Osteoblast (primary cell): ENCODE measurements around the gene MCM9. TPM values are rescaled to one million over a fixed set of nuclear protein-coding genes. Genes with fewer than 3 reads are reported as not detected.

ENCODE experiments used
- DNase-seq: peaks from one replicate; pipeline ENCODE4 v3.0.0; 2011; ENCODE audit warnings: low spot score, mixed read lengths; ENCODE audit not compliant: insufficient read length; ENCODE audit errors: missing footprints
- H2AFZ ChIP-seq: 2 replicates; pipeline ENCODE4 v1.6.0; 2011; ENCODE audit warnings: mild to moderate bottlenecking, low read length
- H3K27ac ChIP-seq: 2 replicates; pipeline ENCODE4 v1.5.1; 2011; ENCODE audit warnings: mild to moderate bottlenecking, low read depth, low read length, moderate library complexity
- H3K27me3 ChIP-seq: 2 replicates; pipeline ENCODE4 v1.6.0; 2012; ENCODE audit warnings: mild to moderate bottlenecking, control low read depth, inconsistent platforms, low read length, moderate library complexity; ENCODE audit not compliant: insufficient read depth
- H3K36me3 ChIP-seq: 2 replicates; pipeline ENCODE4 v1.5.1; 2011; ENCODE audit warnings: mild to moderate bottlenecking, low read length, control low read depth, moderate library complexity; ENCODE audit not compliant: insufficient read depth
- H3K4me1 ChIP-seq: 2 replicates; pipeline ENCODE4 v1.5.1; 2011; ENCODE audit warnings: mild to moderate bottlenecking, low read length, control low read depth, moderate library complexity; ENCODE audit not compliant: insufficient read depth
- H3K4me2 ChIP-seq: 2 replicates; pipeline ENCODE4 v1.6.0; 2011; ENCODE audit warnings: mild to moderate bottlenecking, low read length; ENCODE audit not compliant: insufficient read depth
- H3K4me3 ChIP-seq: fragments of 200-600 bp; sonication (generic); 3 replicates; pipeline ENCODE4 v1.5.1; 2012; ENCODE audit warnings: mild to moderate bottlenecking, low read length, inconsistent platforms; ENCODE audit not compliant: insufficient read depth
- H3K79me2 ChIP-seq: 2 replicates; pipeline ENCODE4 v1.6.0; 2012; ENCODE audit warnings: mild to moderate bottlenecking, low read length, control low read depth, inconsistent platforms; ENCODE audit not compliant: insufficient read depth
- H3K9me3 ChIP-seq: 2 replicates; pipeline ENCODE4 v1.5.1; 2011; ENCODE audit warnings: low read depth, low read length, control low read depth
- H4K20me1 ChIP-seq: 2 replicates; pipeline ENCODE4 v1.6.0; 2012; ENCODE audit warnings: mild to moderate bottlenecking, low read length, control low read depth; ENCODE audit not compliant: insufficient read depth
- total RNA-seq: library from RNA; depleted of rRNA; stranded (reverse); fragments of >200 nt; gene quantifications from 2 replicates; pipeline ENCODE4 v1.2.3, GENCODE V29; 2012
- TF ChIP-seq, protein P1 (sequence below): IDR thresholded peaks from 2 replicates; pipeline ENCODE4 v1.5.1; 2011; ENCODE audit warnings: mild to moderate bottlenecking, low read depth, low read length, moderate library complexity; ENCODE audit errors: extremely low read depth

The MCM9 gene
- total RNA-seq, 1 donor = 15.2 TPM

GRCh38 chr6:118968416-118968815 lies 33.5 kb upstream of the MCM9 start:
- Histone ChIP-seq H3K79me2 (no peaks in the 10 kb centered on the region), H3K27me3 (no peaks in the 10 kb centered on the region), H3K4me1 (no peaks in the 10 kb centered on the region), H3K4me3 (no peak overlapping the region), H3K4me2 (no peak overlapping the region), H4K20me1 (no peaks in the 10 kb centered on the region), H3K36me3 (no peaks in the 10 kb centered on the region), H3K27ac (no peak overlapping the region), H3K9me3 (no peaks in the 10 kb centered on the region), H2AFZ (no peak overlapping the region)
- no peak for DNase-seq
- TF ChIP-seq, protein P1, sequence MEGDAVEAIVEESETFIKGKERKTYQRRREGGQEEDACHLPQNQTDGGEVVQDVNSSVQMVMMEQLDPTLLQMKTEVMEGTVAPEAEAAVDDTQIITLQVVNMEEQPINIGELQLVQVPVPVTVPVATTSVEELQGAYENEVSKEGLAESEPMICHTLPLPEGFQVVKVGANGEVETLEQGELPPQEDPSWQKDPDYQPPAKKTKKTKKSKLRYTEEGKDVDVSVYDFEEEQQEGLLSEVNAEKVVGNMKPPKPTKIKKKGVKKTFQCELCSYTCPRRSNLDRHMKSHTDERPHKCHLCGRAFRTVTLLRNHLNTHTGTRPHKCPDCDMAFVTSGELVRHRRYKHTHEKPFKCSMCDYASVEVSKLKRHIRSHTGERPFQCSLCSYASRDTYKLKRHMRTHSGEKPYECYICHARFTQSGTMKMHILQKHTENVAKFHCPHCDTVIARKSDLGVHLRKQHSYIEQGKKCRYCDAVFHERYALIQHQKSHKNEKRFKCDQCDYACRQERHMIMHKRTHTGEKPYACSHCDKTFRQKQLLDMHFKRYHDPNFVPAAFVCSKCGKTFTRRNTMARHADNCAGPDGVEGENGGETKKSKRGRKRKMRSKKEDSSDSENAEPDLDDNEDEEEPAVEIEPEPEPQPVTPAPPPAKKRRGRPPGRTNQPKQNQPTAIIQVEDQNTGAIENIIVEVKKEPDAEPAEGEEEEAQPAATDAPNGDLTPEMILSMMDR = peak; percentile 28

DNA sequence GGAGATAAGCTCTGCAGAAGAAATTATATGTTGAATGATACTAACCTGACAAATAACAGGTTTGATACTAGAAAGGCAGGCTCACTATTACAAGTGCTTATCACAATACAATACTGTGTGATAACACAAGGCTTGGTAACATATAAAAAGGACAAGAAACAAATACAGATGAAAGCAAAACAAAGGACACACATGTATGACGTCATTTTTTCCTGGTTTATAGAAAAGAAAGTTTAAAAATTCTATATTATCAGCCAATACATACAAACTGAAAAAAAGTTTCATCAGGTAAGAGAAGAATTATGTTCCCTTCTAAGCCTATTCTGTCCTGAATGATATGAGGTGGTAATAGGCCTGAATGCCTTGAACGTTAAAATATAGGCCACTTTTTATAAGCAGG lies 32.3 kb upstream of the MCM9 start:
- no peak overlapping the region for H3K27ac ChIP-seq
- no peaks in the 10 kb centered on the region for H4K20me1 ChIP-seq
- H3K4me2 ChIP-seq = no peak overlapping the region
- H3K4me3 ChIP-seq = no peak overlapping the region
- no peaks in the 10 kb centered on the region for H3K9me3 ChIP-seq
- TF ChIP-seq, protein P1 = no peak
- no peaks in the 10 kb centered on the region for H3K36me3 ChIP-seq
- no peaks in the 10 kb centered on the region for H3K4me1 ChIP-seq
- H3K27me3 ChIP-seq = no peaks in the 10 kb centered on the region
- no peak for DNase-seq
- H2AFZ ChIP-seq = no peak overlapping the region
- H3K79me2 ChIP-seq = no peaks in the 10 kb centered on the region

DNA sequence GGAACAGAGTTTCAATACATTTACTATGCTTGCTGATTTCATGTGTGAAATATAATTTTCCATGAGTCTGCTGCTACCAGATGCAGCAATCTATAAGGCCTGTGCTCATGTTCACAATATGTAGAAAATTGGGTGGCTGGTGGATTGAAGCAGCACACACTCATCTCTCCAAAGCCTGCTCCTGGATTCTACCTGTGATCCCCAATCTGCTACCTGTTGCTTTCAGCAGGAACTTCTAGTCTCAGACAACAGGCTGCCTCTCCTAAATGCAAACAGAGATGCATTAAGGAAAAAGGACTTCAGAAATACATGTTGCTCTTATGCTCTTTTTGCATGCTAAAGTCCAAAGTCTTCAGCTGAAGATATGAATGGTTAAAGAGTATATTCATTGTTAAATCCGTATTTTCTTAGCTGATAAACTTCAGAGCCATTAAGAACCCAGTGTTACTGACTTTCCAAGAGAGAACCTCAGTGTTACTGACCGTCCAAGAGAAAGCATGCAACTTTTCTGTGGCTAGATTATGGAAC lies 30.9 kb upstream of the MCM9 start:
- TF ChIP-seq, protein P1 = no peak
- Histone ChIP-seq H3K4me3 (no peak overlapping the region), H3K4me1 (no peaks in the 10 kb centered on the region), H4K20me1 (no peaks in the 10 kb centered on the region), H3K27me3 (no peaks in the 10 kb centered on the region), H3K4me2 (no peak overlapping the region), H3K27ac (no peak overlapping the region), H3K9me3 (no peaks in the 10 kb centered on the region), H3K79me2 (no peaks in the 10 kb centered on the region), H2AFZ (no peak overlapping the region), H3K36me3 (no peaks in the 10 kb centered on the region)
- no peak for DNase-seq

- Histone ChIP-seq H3K4me2 (no peak overlapping the region), H2AFZ (no peak overlapping the region), H3K36me3 (no peaks in the 10 kb centered on the region), H4K20me1 (no peaks in the 10 kb centered on the region), H3K27me3 (no peaks in the 10 kb centered on the region), H3K79me2 (no peaks in the 10 kb centered on the region), H3K4me1 (no peaks in the 10 kb centered on the region), H3K27ac (no peak overlapping the region), H3K9me3 (no peaks in the 10 kb centered on the region), H3K4me3 (no peak overlapping the region)
- no peak for DNase-seq
- TF ChIP-seq, protein P1 = no peak
Measured at GRCh38 chr6:118965371-118965770, 30.4 kb upstream of the MCM9 start.
